Keratinocyte (primary cell): ENCODE measurements around the gene TPMT. TPM values are rescaled to one million over a fixed set of nuclear protein-coding genes. Genes with fewer than 3 reads are reported as not detected.

Source experiments
- DNase-seq: peaks from one replicate; pipeline ENCODE4 v3.0.0-alpha.2; 2011; ENCODE audit warnings: low read depth, missing footprints, low spot score
- FAIRE-seq: peaks from 2 replicates; lab custom pipeline; 2011; peaks lifted over from hg19 to GRCh38; lab: Jason Lieb, UNC
- H2AFZ ChIP-seq: 2 replicates; pipeline ENCODE4 v1.6.0; 2012; ENCODE audit warnings: low read length, control low read depth, inconsistent platforms; ENCODE audit not compliant: control insufficient read depth
- H3K27ac ChIP-seq: 2 replicates; pipeline ENCODE4 v1.5.1; 2011; ENCODE audit warnings: low read length; ENCODE audit not compliant: control insufficient read depth, insufficient read depth
- H3K27me3 ChIP-seq: 3 replicates; pipeline ENCODE4 v1.6.0; 2011; ENCODE audit warnings: low read length; ENCODE audit not compliant: control insufficient read depth, insufficient read depth; ENCODE audit errors: extremely low read depth
- H3K36me3 ChIP-seq, 2 experiments: 2 replicates in 1 of 2; 3 replicates in 1 of 2; pipeline ENCODE4 v1.5.1; 2011; ENCODE audit warnings: low read length in 2 of 2, mild to moderate bottlenecking in 1 of 2; ENCODE audit not compliant: control insufficient read depth in 2 of 2, insufficient read depth in 2 of 2; ENCODE audit errors: extremely low read depth in 1 of 2
- H3K4me1 ChIP-seq: 3 replicates; pipeline ENCODE4 v1.5.1; 2011; ENCODE audit warnings: low read length; ENCODE audit not compliant: control insufficient read depth, insufficient read depth; ENCODE audit errors: extremely low read depth
- H3K4me2 ChIP-seq: 3 replicates; pipeline ENCODE4 v1.6.0; 2011; ENCODE audit warnings: low read depth, low read length; ENCODE audit not compliant: control insufficient read depth, insufficient read depth; ENCODE audit errors: extremely low read depth
- H3K4me3 ChIP-seq, 3 experiments: fragments of 200-600 bp in 1 of 3; sonication (generic) in 1 of 3; 2 replicates in 2 of 3; 3 replicates in 1 of 3; pipeline ENCODE4 v1.5.1; 2011 to 2016; ENCODE audit warnings: low read length in 3 of 3, mild to moderate bottlenecking in 3 of 3, control low read depth in 2 of 3, inconsistent platforms in 1 of 3, low read depth in 1 of 3, mixed read lengths in 1 of 3, mixed run types in 1 of 3, moderate library complexity in 1 of 3; ENCODE audit not compliant: control insufficient read depth in 2 of 3, insufficient read depth in 2 of 3; ENCODE audit errors: extremely low read depth in 1 of 3
- H3K79me2 ChIP-seq: 2 replicates; pipeline ENCODE4 v1.6.0; 2012; ENCODE audit warnings: low read length; ENCODE audit not compliant: control insufficient read depth, insufficient read depth
- H3K9ac ChIP-seq: 3 replicates; pipeline ENCODE4 v1.6.0; 2011; ENCODE audit warnings: low read length; ENCODE audit not compliant: control insufficient read depth, insufficient read depth; ENCODE audit errors: extremely low read depth
- H3K9me1 ChIP-seq: 3 replicates; pipeline ENCODE4 v1.6.0; 2011; ENCODE audit warnings: low read length; ENCODE audit not compliant: control insufficient read depth, insufficient read depth; ENCODE audit errors: extremely low read depth
- H3K9me3 ChIP-seq: 2 replicates; pipeline ENCODE4 v1.5.1; 2012; ENCODE audit warnings: low read depth, low read length; ENCODE audit not compliant: control insufficient read depth
- H4K20me1 ChIP-seq: 3 replicates; pipeline ENCODE4 v1.6.0; 2011; ENCODE audit warnings: low read length; ENCODE audit not compliant: control insufficient read depth, insufficient read depth; ENCODE audit errors: extremely low read depth
- EZH2 ChIP-seq: IDR thresholded peaks from one replicate; pipeline ENCODE4 v1.6.1; 2012; ENCODE audit warnings: inconsistent platforms, mild to moderate bottlenecking, low read length, moderate library complexity
- dilution Hi-C: fragments of 300-500 bp; cut with MboI; formaldehyde crosslinking; loops from one replicate; pipeline ENCODE4 v1.7.0; 2020; ENCODE audit warnings: low sequenced_read_pairs; ENCODE audit not compliant: extremely low pct_ligation_motif_present
- polyA plus RNA-seq, 5 experiments: library from polyadenylated mRNA; depleted of rRNA in 3 of 5; stranded (reverse) in 3 of 5; stranded (forward) in 1 of 5; unstranded in 1 of 5; fragments of >200 nt; gene quantifications; 1 replicate in 1 of 5; 2 replicates in 3 of 5; 3 replicates in 1 of 5; pipeline versions ENCODE4 v1.2.1 to v1.2.3, GENCODE V29; 2011 to 2012; ENCODE audit warnings: missing spikeins in 2 of 5, low read depth in 1 of 5, low replicate concordance in 1 of 5
- TF ChIP-seq, protein P1 (sequence below), 3 experiments: IDR thresholded peaks in 1 of 3; conservative IDR thresholded peaks in 1 of 3; optimal IDR thresholded peaks in 1 of 3; 2 replicates in 2 of 3; 3 replicates in 1 of 3; pipeline versions ENCODE3 to v1.5.1; 2011; ENCODE audit warnings: low read length in 3 of 3, mild to moderate bottlenecking in 3 of 3, moderate library complexity in 2 of 3, control low read depth in 1 of 3, inconsistent platforms in 1 of 3; ENCODE audit not compliant: insufficient read depth in 2 of 3; ENCODE audit errors: extremely low read depth in 1 of 3

TPMT gene
- polyA plus RNA-seq, 1 donor (not counting 4 experiments of a cell fraction or from before 2014, with no cell fraction given), result 38.6 TPM

DNA sequence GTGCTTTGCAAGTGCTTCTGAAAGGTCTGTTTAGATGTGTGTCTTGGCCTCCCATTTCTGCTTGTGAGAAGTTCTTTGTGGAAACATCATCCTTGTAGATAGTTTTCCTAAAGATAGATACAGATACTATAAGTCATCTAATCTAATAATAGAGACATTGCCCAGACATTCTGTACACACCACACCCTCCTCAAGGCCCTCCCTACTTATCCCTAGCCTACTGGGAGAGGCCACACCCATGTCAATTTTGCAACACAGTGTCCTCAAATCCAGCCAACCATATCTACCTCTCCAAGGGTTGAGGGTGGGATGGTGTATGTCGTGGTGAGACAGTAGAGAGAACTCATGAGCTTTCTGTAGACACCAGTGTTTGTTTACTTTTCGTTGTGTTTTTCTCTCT lies 6.6 kb upstream of the TPMT start:
- Histone ChIP-seq H3K4me1 (peaks cover 4% of the 10 kb centered on the region), H3K4me2 (no peak overlapping the region), H3K36me3 (peaks cover 3 to 11% of the 10 kb centered on the region in 2 experiments), H3K27ac (peak overlapping the region; percentile 25), H3K79me2 (no peaks in the 10 kb centered on the region), H4K20me1 (no peaks in the 10 kb centered on the region), H3K27me3 (no peaks in the 10 kb centered on the region), H2AFZ (no peak overlapping the region), H3K9ac (no peak overlapping the region), H3K9me3 (no peaks in the 10 kb centered on the region), H3K9me1 (no peaks in the 10 kb centered on the region), H3K4me3 (no peak overlapping the region)
- TF ChIP-seq EZH2, result no peak
- TF ChIP-seq, protein P1, sequence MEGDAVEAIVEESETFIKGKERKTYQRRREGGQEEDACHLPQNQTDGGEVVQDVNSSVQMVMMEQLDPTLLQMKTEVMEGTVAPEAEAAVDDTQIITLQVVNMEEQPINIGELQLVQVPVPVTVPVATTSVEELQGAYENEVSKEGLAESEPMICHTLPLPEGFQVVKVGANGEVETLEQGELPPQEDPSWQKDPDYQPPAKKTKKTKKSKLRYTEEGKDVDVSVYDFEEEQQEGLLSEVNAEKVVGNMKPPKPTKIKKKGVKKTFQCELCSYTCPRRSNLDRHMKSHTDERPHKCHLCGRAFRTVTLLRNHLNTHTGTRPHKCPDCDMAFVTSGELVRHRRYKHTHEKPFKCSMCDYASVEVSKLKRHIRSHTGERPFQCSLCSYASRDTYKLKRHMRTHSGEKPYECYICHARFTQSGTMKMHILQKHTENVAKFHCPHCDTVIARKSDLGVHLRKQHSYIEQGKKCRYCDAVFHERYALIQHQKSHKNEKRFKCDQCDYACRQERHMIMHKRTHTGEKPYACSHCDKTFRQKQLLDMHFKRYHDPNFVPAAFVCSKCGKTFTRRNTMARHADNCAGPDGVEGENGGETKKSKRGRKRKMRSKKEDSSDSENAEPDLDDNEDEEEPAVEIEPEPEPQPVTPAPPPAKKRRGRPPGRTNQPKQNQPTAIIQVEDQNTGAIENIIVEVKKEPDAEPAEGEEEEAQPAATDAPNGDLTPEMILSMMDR (optimal IDR thresholded peaks at IDR 0.05 in 1 of 3, IDR thresholded peaks at IDR 0.05 in 1 of 3, conservative IDR thresholded peaks at IDR 0.05 in 1 of 3; ENCODE audit: extremely low read depth in 1 of 3, insufficient read depth in 2 of 3, low read length in 3 of 3), result no peak
- dilution Hi-C loops, result no loop called here
- FAIRE-seq (no peak), DNase-seq (no peak)

DNA sequence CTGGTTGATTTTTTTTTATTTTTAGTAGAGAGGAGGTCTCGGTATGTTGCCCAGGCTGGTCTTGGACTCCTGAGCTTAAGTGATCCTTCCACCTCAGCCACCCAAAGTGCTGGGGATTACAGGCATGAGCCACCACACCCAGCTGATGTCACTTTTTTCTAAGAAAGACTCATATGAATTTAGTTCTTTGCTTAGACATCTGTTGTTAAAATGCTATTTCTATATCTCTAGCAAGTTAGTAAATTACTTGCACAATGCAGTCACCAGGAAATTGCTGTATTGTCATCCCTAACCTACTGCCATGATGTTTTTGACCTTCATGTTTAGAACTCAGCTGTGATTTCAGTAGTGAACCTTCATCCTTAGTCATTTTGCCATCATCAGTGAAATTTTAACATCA lies 6.0 kb upstream of the TPMT start:
- H3K9me1 ChIP-seq, result no peaks in the 10 kb centered on the region
- no peak overlapping the region for H3K9ac ChIP-seq
- FAIRE-seq, result no peak
- H3K4me2 ChIP-seq, result no peak overlapping the region
- peak overlapping the region; percentile 25 for H3K27ac ChIP-seq
- H4K20me1 ChIP-seq, result no peaks in the 10 kb centered on the region
- no peak for DNase-seq
- peaks cover 3 to 7% of the 10 kb centered on the region in 2 experiments for H3K36me3 ChIP-seq
- H3K79me2 ChIP-seq, result no peaks in the 10 kb centered on the region
- no peak overlapping the region for H3K4me3 ChIP-seq
- H3K4me1 ChIP-seq, result peaks cover 8% of the 10 kb centered on the region
- H3K27me3 ChIP-seq, result no peaks in the 10 kb centered on the region
- no peak overlapping the region for H2AFZ ChIP-seq
- dilution Hi-C loops, result no loop called here
- no peaks in the 10 kb centered on the region for H3K9me3 ChIP-seq
- TF ChIP-seq, protein P1 (optimal IDR thresholded peaks at IDR 0.05 in 1 of 3, IDR thresholded peaks at IDR 0.05 in 1 of 3, conservative IDR thresholded peaks at IDR 0.05 in 1 of 3; ENCODE audit: extremely low read depth in 1 of 3, insufficient read depth in 2 of 3, low read length in 3 of 3), result no peak
- no peak for TF ChIP-seq EZH2
